GM15510 (cell line): ENCODE results near the gene TNXB.

Experiments used
- POLR2A ChIP-seq: IDR thresholded peaks from 3 replicates; pipeline ENCODE4 v1.6.1; 2011; ENCODE audit warnings: borderline replicate concordance; ENCODE audit not compliant: insufficient read length; ENCODE audit errors: extremely low read depth

Gene TNXB

GRCh38 chr6:32148289-32149091 is 39.4 kb upstream of the TNXB start:
- no peak for TF ChIP-seq POLR2A

GRCh38 chr6:32147401-32148132 is 38.4 kb upstream of the TNXB start:
- no peak for TF ChIP-seq POLR2A

- TF ChIP-seq POLR2A = no peak
These were observed 37.5 kb upstream of the TNXB start for GRCh38 chr6:32146687-32147086.

- TF ChIP-seq POLR2A = no peak
These were observed 37.1 kb upstream of the TNXB start for GRCh38 chr6:32146287-32146686.

GRCh38 chr6:32140420-32141046 is 31.4 kb upstream of the TNXB start:
- no peak for TF ChIP-seq POLR2A

- no peak for TF ChIP-seq POLR2A
These were observed 30.5 kb upstream of the TNXB start for GRCh38 chr6:32139590-32139989.

- TF ChIP-seq POLR2A = no peak
These were observed 28.3 kb upstream of the TNXB start for GRCh38 chr6:32137454-32137853.

DNA sequence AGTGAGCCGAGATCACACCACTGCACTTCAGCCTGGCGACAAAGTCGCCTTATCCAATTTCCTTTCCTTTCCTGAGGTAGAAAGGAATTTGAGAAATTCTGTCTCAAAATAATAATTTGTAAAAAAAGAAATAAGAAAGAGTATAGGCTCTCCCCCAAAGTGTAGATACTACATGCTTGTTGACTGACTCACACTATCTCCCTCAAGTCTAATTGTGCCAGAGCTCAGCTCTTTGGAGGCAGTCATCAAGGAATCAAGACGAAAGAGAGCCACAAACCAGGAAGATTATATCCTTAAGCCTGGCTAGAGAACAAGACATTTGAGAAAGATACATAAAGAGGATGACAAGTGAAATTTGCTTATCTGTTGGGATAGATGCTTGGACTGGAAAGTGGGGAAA is 24.6 kb upstream of the TNXB start:
- TF ChIP-seq POLR2A = no peak

DNA sequence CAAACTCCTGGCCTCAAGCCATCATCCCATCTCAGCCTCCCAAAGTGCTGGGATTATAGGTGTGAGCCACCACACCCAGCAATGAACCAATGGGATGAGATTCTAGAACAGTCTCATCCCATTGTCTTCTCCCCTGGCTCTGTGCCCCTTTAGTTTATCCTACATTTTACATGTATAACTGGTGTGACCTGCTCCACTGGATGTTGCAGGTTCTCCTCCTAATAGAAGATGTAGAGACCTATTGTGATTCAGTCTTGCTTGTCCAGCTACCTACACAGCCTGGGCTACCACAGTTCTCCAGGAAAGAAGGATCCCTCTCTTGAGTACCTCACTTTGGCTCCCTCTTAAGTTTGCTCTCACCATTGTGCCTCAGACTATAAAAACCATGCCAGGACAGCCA is 23.0 kb upstream of the TNXB start:
- no peak for TF ChIP-seq POLR2A

GRCh38 chr6:32131439-32131948 is 22.4 kb upstream of the TNXB start:
- TF ChIP-seq POLR2A = no peak

DNA sequence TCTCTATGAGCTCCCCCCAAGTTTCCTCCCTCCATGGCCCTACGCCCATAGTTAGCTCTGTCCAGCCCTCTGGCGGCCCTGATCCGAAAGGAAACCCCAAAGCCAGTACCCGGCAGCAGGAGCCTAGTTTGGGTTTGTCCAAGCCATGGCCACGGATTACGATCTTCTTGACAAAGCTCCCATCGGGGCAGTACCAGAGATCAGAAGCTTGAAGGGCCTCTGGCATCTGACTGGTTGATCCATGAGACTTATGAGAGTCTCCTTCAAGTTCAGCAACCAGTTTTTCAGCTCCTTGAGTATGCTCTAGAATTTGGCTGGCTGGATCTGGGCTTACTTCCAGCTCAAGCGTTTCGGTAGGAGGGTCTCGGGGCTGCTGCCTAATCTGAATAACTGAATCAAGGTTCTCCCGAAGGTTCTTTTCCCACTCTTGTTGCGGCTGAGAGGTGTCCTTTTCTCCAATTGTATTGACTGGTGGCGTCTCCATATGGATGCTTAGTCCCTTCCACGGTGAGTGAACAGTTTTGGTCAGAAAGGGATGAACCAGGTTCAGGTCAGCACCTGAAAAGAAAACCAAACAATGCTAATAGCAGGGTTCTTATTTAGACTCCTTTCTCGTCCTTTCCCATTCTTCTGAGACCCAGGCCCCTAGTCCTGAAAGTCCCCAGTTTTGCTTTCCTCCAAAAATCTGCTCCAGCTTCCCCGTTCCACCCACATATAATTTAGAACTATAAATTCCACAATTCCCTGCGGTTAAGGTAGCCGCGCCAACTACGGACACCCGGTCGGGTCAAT is 20.4 kb upstream of the TNXB start:
- no peak for TF ChIP-seq POLR2A

- no peak for TF ChIP-seq POLR2A
These were observed 19.7 kb upstream of the TNXB start for GRCh38 chr6:32128751-32129296.

DNA sequence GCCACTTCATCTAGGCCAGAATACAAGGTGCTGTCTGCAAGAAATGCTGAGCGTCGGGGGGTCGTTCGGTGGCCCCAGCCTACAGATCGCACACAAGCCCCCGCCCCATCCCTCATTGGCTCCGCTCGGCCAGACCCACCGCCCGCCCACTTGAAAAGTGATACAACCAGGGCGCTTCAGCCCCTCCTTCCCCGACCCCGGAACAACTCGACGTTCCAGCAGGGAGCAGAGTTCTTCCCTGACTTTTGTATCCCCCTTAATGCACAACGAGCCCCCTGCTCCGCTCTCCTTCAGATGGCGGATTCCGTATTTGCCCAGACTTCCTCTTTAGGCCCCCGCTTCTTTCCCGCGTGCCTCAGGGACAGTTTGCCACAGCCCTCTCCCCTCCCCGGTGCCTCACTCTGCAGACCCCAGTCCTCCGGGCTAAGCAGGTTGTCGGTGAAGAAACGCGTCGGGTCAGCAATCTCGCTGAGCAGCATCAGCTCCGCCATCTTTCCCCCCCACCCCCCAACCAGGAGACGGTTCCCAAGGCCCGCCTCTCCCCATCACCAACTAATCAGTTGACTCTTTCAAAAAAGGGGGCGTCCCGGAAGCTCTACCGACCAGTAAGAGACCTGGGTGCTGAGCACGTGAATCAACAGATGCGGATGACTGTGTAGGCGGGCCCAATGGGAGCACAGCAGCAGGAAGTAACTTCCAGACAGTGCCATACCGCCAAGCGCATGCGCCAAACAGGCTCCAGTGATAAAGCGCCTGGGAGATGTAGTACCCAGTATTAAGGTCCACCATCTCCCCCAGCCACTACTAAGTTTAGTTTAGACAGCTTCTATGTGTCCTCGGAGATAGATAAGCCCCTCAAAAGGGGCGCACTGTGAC is 18.8 kb upstream of the TNXB start, which contains the start of gene ATF6B:
ATF6B (minus strand) TSS at position 530 of the 876 bp plus-strand sequence; CDS start at position 491, 39 bp downstream.
- peak; percentile 60 for TF ChIP-seq POLR2A
